ENCODE results near the gene PLD6.

The PLD6 gene

DNA sequence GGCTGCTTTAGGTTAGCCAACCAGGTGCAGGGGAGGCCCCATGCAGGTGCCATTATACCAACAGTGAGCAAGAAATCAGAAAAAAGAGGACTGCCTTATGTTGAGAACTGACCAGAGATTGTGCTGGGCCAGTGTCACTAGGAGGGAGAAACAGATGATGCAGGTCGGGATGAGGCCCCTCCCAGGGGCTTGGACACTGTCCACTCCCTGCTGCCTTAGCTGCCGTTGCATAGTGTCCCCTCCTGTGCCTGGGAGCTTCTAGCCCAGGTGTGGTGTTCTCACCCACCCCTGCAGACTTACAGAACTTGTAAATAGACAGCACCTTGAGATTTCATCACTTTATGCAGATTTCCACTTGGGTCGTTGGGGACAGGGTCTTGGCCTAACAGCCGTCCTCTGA is 36.7 kb downstream of the PLD6 start:
- Histone ChIP-seq H3K27ac (no peak overlapping the region), H3K27me3 (no peaks in the 10 kb centered on the region), H3K4me1 (ENCODE audit: control insufficient read depth in 1 of 2, insufficient read depth in 1 of 2, low read depth in 1 of 2, low read length in 1 of 2) (no peaks in the 10 kb centered on the region), H3K36me3 (peaks cover 74% of the 10 kb centered on the region), H3K9me3 (no peaks in the 10 kb centered on the region), H3K4me3 (ENCODE audit: low read depth in 1 of 2, low read length in 1 of 2) (no peak overlapping the region)
- TF ChIP-seq, protein P1, sequence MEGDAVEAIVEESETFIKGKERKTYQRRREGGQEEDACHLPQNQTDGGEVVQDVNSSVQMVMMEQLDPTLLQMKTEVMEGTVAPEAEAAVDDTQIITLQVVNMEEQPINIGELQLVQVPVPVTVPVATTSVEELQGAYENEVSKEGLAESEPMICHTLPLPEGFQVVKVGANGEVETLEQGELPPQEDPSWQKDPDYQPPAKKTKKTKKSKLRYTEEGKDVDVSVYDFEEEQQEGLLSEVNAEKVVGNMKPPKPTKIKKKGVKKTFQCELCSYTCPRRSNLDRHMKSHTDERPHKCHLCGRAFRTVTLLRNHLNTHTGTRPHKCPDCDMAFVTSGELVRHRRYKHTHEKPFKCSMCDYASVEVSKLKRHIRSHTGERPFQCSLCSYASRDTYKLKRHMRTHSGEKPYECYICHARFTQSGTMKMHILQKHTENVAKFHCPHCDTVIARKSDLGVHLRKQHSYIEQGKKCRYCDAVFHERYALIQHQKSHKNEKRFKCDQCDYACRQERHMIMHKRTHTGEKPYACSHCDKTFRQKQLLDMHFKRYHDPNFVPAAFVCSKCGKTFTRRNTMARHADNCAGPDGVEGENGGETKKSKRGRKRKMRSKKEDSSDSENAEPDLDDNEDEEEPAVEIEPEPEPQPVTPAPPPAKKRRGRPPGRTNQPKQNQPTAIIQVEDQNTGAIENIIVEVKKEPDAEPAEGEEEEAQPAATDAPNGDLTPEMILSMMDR (IDR thresholded peaks at IDR 0.05): no peak

GRCh38 chr17:17168401-17168800 is 37.7 kb downstream of the PLD6 start:
- Histone ChIP-seq H3K4me1 (ENCODE audit: control insufficient read depth in 1 of 2, insufficient read depth in 1 of 2, low read depth in 1 of 2, low read length in 1 of 2) (no peaks in the 10 kb centered on the region), H3K36me3 (peaks cover 69% of the 10 kb centered on the region), H3K9me3 (no peaks in the 10 kb centered on the region), H3K27ac (no peak overlapping the region), H3K4me3 (ENCODE audit: low read depth in 1 of 2, low read length in 1 of 2) (no peak overlapping the region), H3K27me3 (no peaks in the 10 kb centered on the region)
- TF ChIP-seq, protein P1 (IDR thresholded peaks at IDR 0.05): no peak

- Histone ChIP-seq H3K9me3 (no peaks in the 10 kb centered on the region), H3K4me3 (ENCODE audit: low read depth in 1 of 2, low read length in 1 of 2) (no peak overlapping the region), H3K27ac (no peak overlapping the region), H3K27me3 (no peaks in the 10 kb centered on the region), H3K4me1 (ENCODE audit: control insufficient read depth in 1 of 2, insufficient read depth in 1 of 2, low read depth in 1 of 2, low read length in 1 of 2) (no peaks in the 10 kb centered on the region), H3K36me3 (peaks cover 66% of the 10 kb centered on the region)
- TF ChIP-seq, protein P1 (IDR thresholded peaks at IDR 0.05): no peak
These were observed 38.1 kb downstream of the PLD6 start for GRCh38 chr17:17167986-17168385.

GRCh38 chr17:17167356-17167755 is 38.8 kb downstream of the PLD6 start:
- Histone ChIP-seq H3K27ac (no peak overlapping the region), H3K36me3 (peaks cover 66% of the 10 kb centered on the region), H3K4me1 (ENCODE audit: control insufficient read depth in 1 of 2, insufficient read depth in 1 of 2, low read depth in 1 of 2, low read length in 1 of 2) (no peaks in the 10 kb centered on the region), H3K4me3 (ENCODE audit: low read depth in 1 of 2, low read length in 1 of 2) (no peak overlapping the region), H3K9me3 (no peaks in the 10 kb centered on the region), H3K27me3 (no peaks in the 10 kb centered on the region)
- TF ChIP-seq, protein P1 (IDR thresholded peaks at IDR 0.05): no peak

- TF ChIP-seq, protein P1 (IDR thresholded peaks at IDR 0.05): no peak
- Histone ChIP-seq H3K4me1 (ENCODE audit: control insufficient read depth in 1 of 2, insufficient read depth in 1 of 2, low read depth in 1 of 2, low read length in 1 of 2) (no peaks in the 10 kb centered on the region), H3K27ac (no peak overlapping the region), H3K36me3 (peaks cover 67% of the 10 kb centered on the region), H3K27me3 (no peaks in the 10 kb centered on the region), H3K4me3 (ENCODE audit: low read depth in 1 of 2, low read length in 1 of 2) (no peak overlapping the region), H3K9me3 (no peaks in the 10 kb centered on the region)
These were observed 39.7 kb downstream of the PLD6 start for GRCh38 chr17:17166446-17166845.

Measured in neutrophil (primary cell).